Osteoblast (primary cell): ENCODE results near the gene SEC31A. TPM values are rescaled to one million over a fixed set of nuclear protein-coding genes. Genes with fewer than 3 reads are reported as not detected.

Source experiments
- DNase-seq: peaks from one replicate; pipeline ENCODE4 v3.0.0; 2011; ENCODE audit warnings: low spot score, mixed read lengths; ENCODE audit not compliant: insufficient read length; ENCODE audit errors: missing footprints
- H2AFZ ChIP-seq: 2 replicates; pipeline ENCODE4 v1.6.0; 2011; ENCODE audit warnings: mild to moderate bottlenecking, low read length
- H3K27ac ChIP-seq: 2 replicates; pipeline ENCODE4 v1.5.1; 2011; ENCODE audit warnings: mild to moderate bottlenecking, low read depth, low read length, moderate library complexity
- H3K27me3 ChIP-seq: 2 replicates; pipeline ENCODE4 v1.6.0; 2012; ENCODE audit warnings: mild to moderate bottlenecking, control low read depth, inconsistent platforms, low read length, moderate library complexity; ENCODE audit not compliant: insufficient read depth
- H3K36me3 ChIP-seq: 2 replicates; pipeline ENCODE4 v1.5.1; 2011; ENCODE audit warnings: mild to moderate bottlenecking, low read length, control low read depth, moderate library complexity; ENCODE audit not compliant: insufficient read depth
- H3K4me1 ChIP-seq: 2 replicates; pipeline ENCODE4 v1.5.1; 2011; ENCODE audit warnings: mild to moderate bottlenecking, low read length, control low read depth, moderate library complexity; ENCODE audit not compliant: insufficient read depth
- H3K4me2 ChIP-seq: 2 replicates; pipeline ENCODE4 v1.6.0; 2011; ENCODE audit warnings: mild to moderate bottlenecking, low read length; ENCODE audit not compliant: insufficient read depth
- H3K4me3 ChIP-seq: fragments of 200-600 bp; sonication (generic); 3 replicates; pipeline ENCODE4 v1.5.1; 2012; ENCODE audit warnings: mild to moderate bottlenecking, low read length, inconsistent platforms; ENCODE audit not compliant: insufficient read depth
- H3K79me2 ChIP-seq: 2 replicates; pipeline ENCODE4 v1.6.0; 2012; ENCODE audit warnings: mild to moderate bottlenecking, low read length, control low read depth, inconsistent platforms; ENCODE audit not compliant: insufficient read depth
- H3K9me3 ChIP-seq: 2 replicates; pipeline ENCODE4 v1.5.1; 2011; ENCODE audit warnings: low read depth, low read length, control low read depth
- H4K20me1 ChIP-seq: 2 replicates; pipeline ENCODE4 v1.6.0; 2012; ENCODE audit warnings: mild to moderate bottlenecking, low read length, control low read depth; ENCODE audit not compliant: insufficient read depth
- total RNA-seq: library from RNA; depleted of rRNA; stranded (reverse); fragments of >200 nt; gene quantifications from 2 replicates; pipeline ENCODE4 v1.2.3, GENCODE V29; 2012
- TF ChIP-seq, protein P1 (sequence below): IDR thresholded peaks from 2 replicates; pipeline ENCODE4 v1.5.1; 2011; ENCODE audit warnings: mild to moderate bottlenecking, low read depth, low read length, moderate library complexity; ENCODE audit errors: extremely low read depth

SEC31A gene
- total RNA-seq, 1 donor, result 487 TPM

GRCh38 chr4:82784681-82785610 lies 106.0 kb downstream of the SEC31A start:
- H3K27me3 ChIP-seq, result peaks cover under 1% of the 10 kb centered on the region
- DNase-seq, result no peak
- H3K27ac ChIP-seq, result no peak overlapping the region
- no peaks in the 10 kb centered on the region for H3K9me3 ChIP-seq
- TF ChIP-seq, protein P1, sequence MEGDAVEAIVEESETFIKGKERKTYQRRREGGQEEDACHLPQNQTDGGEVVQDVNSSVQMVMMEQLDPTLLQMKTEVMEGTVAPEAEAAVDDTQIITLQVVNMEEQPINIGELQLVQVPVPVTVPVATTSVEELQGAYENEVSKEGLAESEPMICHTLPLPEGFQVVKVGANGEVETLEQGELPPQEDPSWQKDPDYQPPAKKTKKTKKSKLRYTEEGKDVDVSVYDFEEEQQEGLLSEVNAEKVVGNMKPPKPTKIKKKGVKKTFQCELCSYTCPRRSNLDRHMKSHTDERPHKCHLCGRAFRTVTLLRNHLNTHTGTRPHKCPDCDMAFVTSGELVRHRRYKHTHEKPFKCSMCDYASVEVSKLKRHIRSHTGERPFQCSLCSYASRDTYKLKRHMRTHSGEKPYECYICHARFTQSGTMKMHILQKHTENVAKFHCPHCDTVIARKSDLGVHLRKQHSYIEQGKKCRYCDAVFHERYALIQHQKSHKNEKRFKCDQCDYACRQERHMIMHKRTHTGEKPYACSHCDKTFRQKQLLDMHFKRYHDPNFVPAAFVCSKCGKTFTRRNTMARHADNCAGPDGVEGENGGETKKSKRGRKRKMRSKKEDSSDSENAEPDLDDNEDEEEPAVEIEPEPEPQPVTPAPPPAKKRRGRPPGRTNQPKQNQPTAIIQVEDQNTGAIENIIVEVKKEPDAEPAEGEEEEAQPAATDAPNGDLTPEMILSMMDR, result no peak
- H3K4me1 ChIP-seq, result peaks cover 18% of the 10 kb centered on the region
- H3K4me2 ChIP-seq, result peak overlapping the region; percentile 21
- H3K79me2 ChIP-seq, result no peaks in the 10 kb centered on the region
- H2AFZ ChIP-seq, result no peak overlapping the region
- H3K36me3 ChIP-seq, result no peaks in the 10 kb centered on the region
- no peak overlapping the region for H3K4me3 ChIP-seq
- no peaks in the 10 kb centered on the region for H4K20me1 ChIP-seq

DNA sequence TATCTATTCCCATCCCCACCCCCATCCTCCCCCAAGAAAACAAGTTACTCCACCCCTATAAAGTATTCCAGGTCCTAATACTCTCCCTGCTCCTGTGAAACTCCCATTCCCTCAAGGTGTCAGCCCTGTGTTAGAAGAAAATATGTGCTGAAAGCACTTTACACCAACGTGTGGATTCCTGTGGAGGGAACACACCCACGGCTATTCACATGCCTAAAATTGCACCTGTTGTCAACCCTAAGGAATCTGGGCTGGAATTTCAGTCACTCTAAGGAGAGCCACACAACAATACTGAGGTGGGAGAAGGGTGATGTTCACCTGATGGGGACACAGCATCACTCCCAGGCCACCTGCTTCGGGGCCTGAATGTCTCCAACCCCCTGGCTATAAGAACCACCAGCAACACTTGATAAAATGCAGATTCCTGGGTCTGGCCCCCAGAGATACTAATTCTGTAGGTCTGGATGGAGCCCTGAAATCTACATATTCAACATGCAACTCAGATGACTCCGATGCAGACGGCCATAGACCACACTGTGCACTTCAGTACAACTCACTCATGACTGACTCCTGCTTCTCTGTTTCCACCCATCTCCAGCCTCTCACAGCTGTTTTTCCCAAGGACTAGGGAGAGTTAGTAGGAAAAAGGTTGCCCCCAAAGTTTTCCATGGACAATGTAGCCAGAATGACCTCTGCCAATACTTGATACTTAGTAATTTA lies 108.2 kb downstream of the SEC31A start:
- H2AFZ ChIP-seq, result no peak overlapping the region
- H3K27me3 ChIP-seq, result no peaks in the 10 kb centered on the region
- no peak for DNase-seq
- TF ChIP-seq, protein P1, result no peak
- H3K9me3 ChIP-seq, result no peaks in the 10 kb centered on the region
- no peaks in the 10 kb centered on the region for H3K79me2 ChIP-seq
- H3K4me2 ChIP-seq, result no peak overlapping the region
- peaks cover 18% of the 10 kb centered on the region for H3K4me1 ChIP-seq
- no peak overlapping the region for H3K4me3 ChIP-seq
- H3K27ac ChIP-seq, result no peak overlapping the region
- H3K36me3 ChIP-seq, result no peaks in the 10 kb centered on the region
- H4K20me1 ChIP-seq, result no peaks in the 10 kb centered on the region

DNA sequence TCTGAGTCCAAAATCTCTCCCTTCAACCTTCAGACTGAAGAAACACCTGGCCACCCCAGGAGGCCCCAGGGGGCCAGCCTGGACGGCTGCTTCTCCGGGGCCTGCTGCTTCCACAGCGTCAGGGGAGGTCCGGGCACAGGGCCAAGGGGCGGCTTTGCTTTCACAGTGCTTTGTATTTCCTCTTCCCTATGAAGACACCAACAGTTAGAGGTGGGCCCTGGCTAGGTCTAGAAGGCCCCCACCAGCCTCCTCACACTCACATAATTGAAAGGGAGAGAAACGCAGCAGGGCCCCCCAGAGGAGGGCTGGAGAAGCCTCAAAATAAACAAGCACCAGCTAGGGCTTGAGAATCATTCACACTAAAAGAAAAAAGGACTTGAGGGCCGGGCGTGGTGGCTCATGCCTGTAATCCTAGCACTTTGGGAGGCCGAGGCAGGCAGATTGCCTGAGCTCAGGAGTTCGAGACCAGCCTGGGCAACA lies 110.2 kb downstream of the SEC31A start:
- no peak overlapping the region for H3K4me2 ChIP-seq
- no peak for DNase-seq
- H3K36me3 ChIP-seq, result no peaks in the 10 kb centered on the region
- H3K79me2 ChIP-seq, result no peaks in the 10 kb centered on the region
- no peak overlapping the region for H3K27ac ChIP-seq
- H3K4me3 ChIP-seq, result no peak overlapping the region
- peaks cover 2% of the 10 kb centered on the region for H3K27me3 ChIP-seq
- no peaks in the 10 kb centered on the region for H3K9me3 ChIP-seq
- H4K20me1 ChIP-seq, result no peaks in the 10 kb centered on the region
- H2AFZ ChIP-seq, result no peak overlapping the region
- peaks cover 18% of the 10 kb centered on the region for H3K4me1 ChIP-seq
- TF ChIP-seq, protein P1, result no peak
